Neuronal stem cell (in vitro differentiated cells): Measurements from ENCODE around the gene RUNX1.

ENCODE experiments used
- DNase-seq: peaks from one replicate; pipeline ENCODE4 v3.0.0-alpha.2; 2013; ENCODE audit warnings: low spot score
- H2AFZ ChIP-seq: one replicate; pipeline ENCODE4 v1.6.1; 2013; ENCODE audit warnings: mild to moderate bottlenecking, low read length, inconsistent platforms
- H2AK5ac ChIP-seq: 2 replicates; pipeline ENCODE4 v1.6.1; 2013; ENCODE audit warnings: low read depth, mild to moderate bottlenecking, inconsistent platforms, low read length, moderate library complexity, mixed read lengths
- H2BK120ac ChIP-seq: 2 replicates; pipeline ENCODE4 v1.6.1; 2013; ENCODE audit warnings: low read depth, mild to moderate bottlenecking, inconsistent platforms, low read length, moderate library complexity, mixed read lengths
- H2BK12ac ChIP-seq: one replicate; pipeline ENCODE4 v1.6.1; 2013; ENCODE audit warnings: low read length, inconsistent platforms
- H2BK15ac ChIP-seq: 2 replicates; pipeline ENCODE4 v1.6.1; 2013; ENCODE audit warnings: mild to moderate bottlenecking, low read length, inconsistent platforms, mixed read lengths
- H2BK5ac ChIP-seq: one replicate; pipeline ENCODE4 v1.6.1; 2013; ENCODE audit warnings: inconsistent platforms, mild to moderate bottlenecking, low read length, moderate library complexity
- H3K14ac ChIP-seq: one replicate; pipeline ENCODE4 v1.6.1; 2013; ENCODE audit warnings: low read length, inconsistent platforms
- H3K18ac ChIP-seq: 2 replicates; pipeline ENCODE4 v1.6.1; 2013; ENCODE audit warnings: low read length, inconsistent platforms
- H3K23ac ChIP-seq: 2 replicates; pipeline ENCODE4 v1.6.1; 2013; ENCODE audit warnings: low read depth, mild to moderate bottlenecking, mixed read lengths, low read length, inconsistent platforms; ENCODE audit not compliant: poor library complexity
- H3K27ac ChIP-seq: replicated peaks from 3 replicates; pipeline ENCODE4 v1.5.1; 2013; ENCODE audit warnings: low read length, inconsistent platforms
- H3K27me3 ChIP-seq, 3 experiments: 2 replicates each; pipeline ENCODE4 v1.6.1; 2013; ENCODE audit warnings: low read length in 3 of 3, mild to moderate bottlenecking in 2 of 3, inconsistent platforms in 1 of 3, low read depth in 1 of 3, mixed read lengths in 1 of 3, moderate library complexity in 1 of 3; ENCODE audit not compliant: control insufficient read depth in 3 of 3, insufficient read depth in 3 of 3
- H3K36me3 ChIP-seq, 2 donors: replicated peaks in 1 of 2; 2 replicates each; pipeline ENCODE4 v1.6.1; 2013; ENCODE audit warnings: low read length in 2 of 2; ENCODE audit not compliant: control insufficient read depth in 2 of 2, insufficient read depth in 2 of 2
- H3K4ac ChIP-seq: 2 replicates; pipeline ENCODE4 v1.6.1; 2013; ENCODE audit warnings: inconsistent platforms, mild to moderate bottlenecking, low read length, moderate library complexity
- H3K4me1 ChIP-seq, 2 donors: 1 replicate in 1 of 2; 2 replicates in 1 of 2; pipeline ENCODE4 v1.6.1; 2013; ENCODE audit warnings: low read length in 2 of 2, low read depth in 1 of 2; ENCODE audit not compliant: control insufficient read depth in 2 of 2, insufficient read depth in 1 of 2
- H3K4me2 ChIP-seq: one replicate; pipeline ENCODE4 v1.6.1; 2013; ENCODE audit warnings: mild to moderate bottlenecking, low read length, inconsistent platforms; ENCODE audit not compliant: insufficient read depth, poor library complexity, severe bottlenecking
- H3K4me3 ChIP-seq, 2 donors: 2 replicates each; pipeline ENCODE4 v1.5.1; 2013; ENCODE audit warnings: low read length in 2 of 2, mild to moderate bottlenecking in 2 of 2, inconsistent platforms in 1 of 2, moderate library complexity in 1 of 2
- H3K79me1 ChIP-seq: one replicate; pipeline ENCODE4 v1.6.1; 2013; ENCODE audit warnings: low read depth, mild to moderate bottlenecking, inconsistent platforms, low read length, moderate library complexity
- H3K9ac ChIP-seq: one replicate; pipeline ENCODE4 v1.6.1; 2013; ENCODE audit warnings: mild to moderate bottlenecking, low read depth, low read length, inconsistent platforms; ENCODE audit not compliant: poor library complexity
- H3K9me3 ChIP-seq, 2 donors: replicated peaks in 1 of 2; 2 replicates each; pipeline versions ENCODE3 to v1.6.1; 2013; ENCODE audit warnings: low read length in 2 of 2, mild to moderate bottlenecking in 2 of 2, inconsistent platforms in 1 of 2, low read depth in 1 of 2, mixed read lengths in 1 of 2, moderate library complexity in 1 of 2; ENCODE audit not compliant: control insufficient read depth in 2 of 2, insufficient read depth in 1 of 2
- H4K8ac ChIP-seq: one replicate; pipeline ENCODE4 v1.6.1; 2013; ENCODE audit warnings: low read depth, mild to moderate bottlenecking, inconsistent platforms, low read length, moderate library complexity
- H4K91ac ChIP-seq: one replicate; pipeline ENCODE4 v1.6.1; 2013; ENCODE audit warnings: low read length, low read depth, mild to moderate bottlenecking, inconsistent platforms; ENCODE audit not compliant: poor library complexity
- WGBS, 2 donors: extraction: QIAGEN DNeasy Blood & Tissue Kit; methylation state at CpG; one replicate each; pipeline ENCODE4 v1.1.7; 2013; ENCODE audit warnings: missing lambda C conversion rate in 2 of 2, mixed read lengths in 1 of 2; ENCODE audit not compliant: insufficient read length in 2 of 2, insufficient replicate concordance in 1 of 2; ENCODE audit errors: extremely low coverage in 2 of 2; 5-methylcytosine and 5-hydroxymethylcytosine counted together

RUNX1 gene

GRCh38 chr21:34930971-34931370 lies 118.1 kb downstream of the RUNX1 start:
- no CpG with 5 or more reads among the region's 3 CpGs for WGBS, 2 donors
- no peak overlapping the region for H4K91ac ChIP-seq
- no peaks in the 10 kb centered on the region for H3K9me3 ChIP-seq
- no peak overlapping the region for H3K23ac ChIP-seq
- H3K79me1 ChIP-seq, result no peaks in the 10 kb centered on the region
- H2BK12ac ChIP-seq, result no peak overlapping the region
- no peaks in the 10 kb centered on the region for H3K27me3 ChIP-seq
- no peak overlapping the region for H3K4ac ChIP-seq
- H2BK5ac ChIP-seq, result no peak overlapping the region
- H4K8ac ChIP-seq, result no peak overlapping the region
- no peak for DNase-seq
- H2AFZ ChIP-seq, result no peak overlapping the region
- H3K4me2 ChIP-seq, result no peak overlapping the region
- H2AK5ac ChIP-seq, result no peak overlapping the region
- H3K18ac ChIP-seq, result no peak overlapping the region
- H3K14ac ChIP-seq, result no peak overlapping the region
- no peaks in the 10 kb centered on the region for H3K4me1 ChIP-seq
- H2BK15ac ChIP-seq, result no peak overlapping the region
- H3K36me3 ChIP-seq, result no peaks in the 10 kb centered on the region
- no peak overlapping the region for H3K27ac ChIP-seq
- H2BK120ac ChIP-seq, result no peak overlapping the region
- H3K9ac ChIP-seq, result no peak overlapping the region
- no peak overlapping the region for H3K4me3 ChIP-seq

DNA sequence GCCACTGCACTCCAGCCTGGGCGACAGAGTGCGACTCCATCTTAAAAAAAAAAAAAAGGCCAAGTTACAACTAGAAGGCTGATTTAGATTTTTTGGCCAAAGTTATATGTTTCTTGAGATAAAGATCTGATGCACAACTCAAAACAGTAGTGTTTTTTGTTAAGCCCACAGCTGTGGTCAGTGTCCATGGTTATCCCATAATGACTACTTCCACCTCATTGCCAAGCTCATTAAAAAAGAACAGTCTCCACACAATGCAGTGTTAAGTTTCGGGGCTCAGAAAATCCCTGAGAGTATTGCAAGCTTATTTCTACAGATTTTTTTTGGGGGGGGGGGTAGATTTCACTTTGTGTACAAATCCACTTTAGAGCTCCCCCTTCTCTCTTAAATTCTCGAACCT lies 120.5 kb downstream of the RUNX1 start:
- Histone ChIP-seq H3K9me3 (no peaks in the 10 kb centered on the region), H3K27me3 (no peaks in the 10 kb centered on the region), H3K23ac (no peak overlapping the region), H2AFZ (no peak overlapping the region), H2BK15ac (no peak overlapping the region), H2BK120ac (no peak overlapping the region), H2BK12ac (no peak overlapping the region), H3K36me3 (no peaks in the 10 kb centered on the region), H3K4me2 (no peak overlapping the region), H3K4me1 (no peaks in the 10 kb centered on the region), H3K4me3 (no peak overlapping the region), H3K9ac (no peak overlapping the region), H2AK5ac (no peak overlapping the region), H3K27ac (no peak overlapping the region), H3K18ac (no peak overlapping the region), H3K14ac (no peak overlapping the region), H3K4ac (no peak overlapping the region), H4K91ac (no peak overlapping the region), H3K79me1 (no peaks in the 10 kb centered on the region), H2BK5ac (no peak overlapping the region), H4K8ac (no peak overlapping the region)
- DNase-seq, result no peak
- WGBS, 2 donors, result no CpG with 5 or more reads among the region's 4 CpGs

- Histone ChIP-seq H3K27me3 (no peaks in the 10 kb centered on the region), H3K9ac (no peak overlapping the region), H2BK5ac (no peak overlapping the region), H2AFZ (no peak overlapping the region), H2AK5ac (no peak overlapping the region), H3K18ac (no peak overlapping the region), H3K4me3 (no peak overlapping the region), H3K23ac (no peak overlapping the region), H4K91ac (no peak overlapping the region), H3K79me1 (no peaks in the 10 kb centered on the region), H3K36me3 (no peaks in the 10 kb centered on the region), H3K27ac (no peak overlapping the region), H2BK12ac (no peak overlapping the region), H2BK120ac (no peak overlapping the region), H3K4me1 (no peaks in the 10 kb centered on the region), H4K8ac (no peak overlapping the region), H3K9me3 (no peaks in the 10 kb centered on the region), H3K4me2 (no peak overlapping the region), H3K4ac (no peak overlapping the region), H2BK15ac (no peak overlapping the region), H3K14ac (no peak overlapping the region)
- no CpG with 5 or more reads among the region's 2 CpGs for WGBS, 2 donors
- no peak for DNase-seq
These were observed 121.1 kb downstream of the RUNX1 start for GRCh38 chr21:34927992-34928391.

DNA sequence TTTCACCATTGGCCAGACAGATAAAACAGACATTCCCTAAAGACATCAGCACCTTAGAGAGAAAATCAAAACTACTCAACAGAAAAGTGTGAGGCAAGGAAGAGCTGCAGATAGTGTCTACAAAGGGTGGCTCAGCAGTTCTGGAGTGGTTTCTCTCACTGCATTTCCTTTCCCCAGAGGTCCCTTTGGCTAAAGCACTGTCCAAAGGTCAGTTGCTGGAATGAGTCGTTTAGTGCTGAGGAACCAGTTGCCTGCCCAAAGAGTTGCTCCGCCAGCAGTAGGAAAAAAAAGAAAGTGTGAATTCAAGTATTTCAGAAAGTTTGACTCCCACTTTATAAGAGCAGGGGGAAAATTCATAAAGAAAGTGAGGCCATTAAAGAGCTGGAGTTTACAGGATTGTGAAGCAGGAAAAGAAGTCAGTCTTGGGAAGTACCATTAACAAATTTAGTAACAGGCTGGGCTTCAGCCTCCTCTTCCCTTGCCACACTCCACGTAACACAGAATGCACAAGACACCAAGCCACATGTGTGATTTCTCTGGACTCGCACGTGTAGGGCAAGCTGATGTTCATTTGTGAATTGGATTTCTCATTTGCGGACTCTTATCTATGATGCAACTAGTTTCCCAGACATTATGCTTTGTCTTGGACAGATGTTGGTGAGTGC lies 122.2 kb downstream of the RUNX1 start:
- WGBS, 2 donors, result no CpG with 5 or more reads among the region's 6 CpGs
- H3K36me3 ChIP-seq, result no peaks in the 10 kb centered on the region
- H2AFZ ChIP-seq, result no peak overlapping the region
- H3K27me3 ChIP-seq, result no peaks in the 10 kb centered on the region
- H2BK12ac ChIP-seq, result no peak overlapping the region
- DNase-seq, result no peak
- no peak overlapping the region for H3K4me3 ChIP-seq
- no peak overlapping the region for H3K27ac ChIP-seq
- H3K18ac ChIP-seq, result no peak overlapping the region
- H2AK5ac ChIP-seq, result no peak overlapping the region
- no peaks in the 10 kb centered on the region for H3K79me1 ChIP-seq
- H2BK15ac ChIP-seq, result no peak overlapping the region
- H3K23ac ChIP-seq, result no peak overlapping the region
- no peak overlapping the region for H4K8ac ChIP-seq
- no peaks in the 10 kb centered on the region for H3K4me1 ChIP-seq
- H3K4ac ChIP-seq, result no peak overlapping the region
- no peak overlapping the region for H3K4me2 ChIP-seq
- H3K14ac ChIP-seq, result no peak overlapping the region
- H2BK5ac ChIP-seq, result no peak overlapping the region
- no peak overlapping the region for H4K91ac ChIP-seq
- H2BK120ac ChIP-seq, result no peak overlapping the region
- no peaks in the 10 kb centered on the region for H3K9me3 ChIP-seq
- no peak overlapping the region for H3K9ac ChIP-seq
